ENCODE results near the gene ZNF562. TPM values are rescaled to one million over a fixed set of nuclear protein-coding genes. Genes with fewer than 3 reads are reported as not detected.
"Not testable (repeated sequence)": the region's sequence is repeated elsewhere in the genome, so short reads cannot be mapped to it uniquely, and the experiment has no call there.

ZNF562 gene
- total and polyA plus RNA-seq, 2 of the 4 experiments (the other 2 are of a cell fraction) = 5.2 to 43.7 TPM

DNA sequence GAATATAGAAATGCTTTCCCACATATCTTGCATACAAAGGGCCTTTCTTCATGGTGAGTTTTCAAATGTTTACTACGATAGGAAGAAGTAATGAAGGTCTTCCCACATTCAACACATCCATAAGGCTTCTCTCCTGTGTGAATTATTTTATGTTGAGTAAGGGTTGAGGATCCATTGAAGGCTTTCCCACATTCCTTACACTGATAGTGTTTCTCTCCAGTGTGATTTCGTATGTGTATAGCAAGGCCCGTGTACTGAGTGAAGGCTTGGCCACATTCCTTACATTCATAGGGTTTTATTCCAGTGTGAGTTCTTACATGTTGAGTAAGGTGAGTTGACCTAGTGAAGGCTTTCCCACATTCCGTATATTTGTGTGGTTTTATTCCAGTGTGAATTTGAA lies 15.4 kb upstream of the ZNF562 start:
- H2AK9ac ChIP-seq (replicated peaks; ENCODE audit: low read depth, low read length, poor library complexity); DNase-seq; H4K20me1 ChIP-seq (ENCODE audit: insufficient read depth, low read length); H3K9me3 ChIP-seq (ENCODE audit: control insufficient read depth, insufficient read depth, low read length); H3K4me1 ChIP-seq (ENCODE audit: control insufficient read depth, insufficient read depth, low read length); CTCF ChIA-PET; H3K56ac ChIP-seq (ENCODE audit: extremely low read depth, insufficient read depth, low read length); in situ Hi-C loops (cut with MboI; ENCODE audit: low sequenced_read_pairs); H2AK5ac ChIP-seq (ENCODE audit: low read depth, low read length); H2BK5ac ChIP-seq (ENCODE audit: low read depth, low read length, poor library complexity, severe bottlenecking); H2BK20ac ChIP-seq (ENCODE audit: low read depth, low read length); H3K27me3 ChIP-seq (ENCODE audit: control insufficient read depth, insufficient read depth, low read length); H3K23ac ChIP-seq (ENCODE audit: low read depth, low read length); ATAC-seq (ENCODE audit: low read depth); BruUV-seq (replicated peaks); dilution Hi-C loops (cut with HindIII; ENCODE audit: low sequenced_read_pairs, unreplicated experiment); H3K4me3 ChIP-seq (ENCODE audit: insufficient read depth, low read depth, low read length); H4K8ac ChIP-seq (ENCODE audit: low read depth in 2 of 2, low read length in 2 of 2); H3K9ac ChIP-seq (ENCODE audit: low read depth, low read length); intact Hi-C loops (cut with micrococcal nuclease); H2BK15ac ChIP-seq (ENCODE audit: low read depth, low read length); H3K18ac ChIP-seq (ENCODE audit: low read depth, low read length); POLR2A ChIA-PET (ENCODE audit: unreplicated experiment); H3K79me1 ChIP-seq (ENCODE audit: low read depth in 1 of 2, low read length in 2 of 2); H4K5ac ChIP-seq (ENCODE audit: low read depth, low read length); H3K9me1 ChIP-seq (ENCODE audit: insufficient read depth, low read length); H4K91ac ChIP-seq (ENCODE audit: insufficient read depth, low read depth, low read length); H3K4me2 ChIP-seq (ENCODE audit: low read depth, low read length); H3K36me3 ChIP-seq (ENCODE audit: control insufficient read depth, insufficient read depth, low read length); H2BK120ac ChIP-seq (ENCODE audit: low read depth, low read length); H3K27ac ChIP-seq (ENCODE audit: insufficient read depth, low read length); H3K4ac ChIP-seq (ENCODE audit: low read depth, low read length); H2AFZ ChIP-seq (replicated peaks; ENCODE audit: low read length, poor library complexity); H3K14ac ChIP-seq (replicated peaks; ENCODE audit: low read depth, low read length): not testable (repeated sequence)
- WGBS, 2 experiments (ENCODE audit: extremely low coverage in 2 of 2, insufficient read length in 1 of 2) = no CpG with 5 or more reads among the region's 4 CpGs

DNA sequence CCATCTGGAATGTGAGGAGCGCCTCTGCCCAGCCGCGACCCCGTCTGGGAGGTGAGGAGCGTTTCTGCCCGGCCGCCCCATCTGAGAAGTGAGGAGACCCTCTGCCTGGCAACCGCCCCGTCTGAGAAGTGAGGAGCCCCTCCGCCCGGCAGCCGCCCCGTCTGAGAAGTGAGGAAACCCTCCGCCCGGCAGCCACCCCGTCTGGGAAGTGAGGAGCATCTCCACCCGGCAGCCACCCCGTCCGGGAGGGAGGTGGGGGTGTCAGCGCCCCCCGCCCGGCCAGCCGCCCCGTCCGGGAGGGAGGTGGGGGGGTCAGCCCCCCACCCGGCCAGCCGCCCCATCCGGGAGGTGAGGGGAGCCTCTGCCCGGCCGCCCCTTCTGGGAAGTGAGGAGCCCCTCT lies 5.1 kb upstream of the ZNF562 start:
- DNase-seq; CTCF ChIA-PET; H4K20me1 ChIP-seq (ENCODE audit: insufficient read depth, low read length); H3K9me3 ChIP-seq (ENCODE audit: control insufficient read depth, insufficient read depth, low read length); H3K36me3 ChIP-seq (ENCODE audit: control insufficient read depth, insufficient read depth, low read length); H3K27me3 ChIP-seq (ENCODE audit: control insufficient read depth, insufficient read depth, low read length); H3K4me1 ChIP-seq (ENCODE audit: control insufficient read depth, insufficient read depth, low read length); H3K4me3 ChIP-seq (ENCODE audit: insufficient read depth, low read depth, low read length); H2BK15ac ChIP-seq (ENCODE audit: low read depth, low read length); H2BK120ac ChIP-seq (ENCODE audit: low read depth, low read length); in situ Hi-C loops (cut with MboI; ENCODE audit: low sequenced_read_pairs); H2AK9ac ChIP-seq (replicated peaks; ENCODE audit: low read depth, low read length, poor library complexity); H3K4ac ChIP-seq (ENCODE audit: low read depth, low read length); H3K18ac ChIP-seq (ENCODE audit: low read depth, low read length); H4K91ac ChIP-seq (ENCODE audit: insufficient read depth, low read depth, low read length); POLR2A ChIA-PET (ENCODE audit: unreplicated experiment); H3K79me1 ChIP-seq (ENCODE audit: low read depth in 1 of 2, low read length in 2 of 2); H2AK5ac ChIP-seq (ENCODE audit: low read depth, low read length); dilution Hi-C loops (cut with HindIII; ENCODE audit: low sequenced_read_pairs, unreplicated experiment); intact Hi-C loops (cut with micrococcal nuclease); H3K14ac ChIP-seq (replicated peaks; ENCODE audit: low read depth, low read length); H4K5ac ChIP-seq (ENCODE audit: low read depth, low read length); H3K9me1 ChIP-seq (ENCODE audit: insufficient read depth, low read length); H3K23ac ChIP-seq (ENCODE audit: low read depth, low read length); H2AFZ ChIP-seq (replicated peaks; ENCODE audit: low read length, poor library complexity); BruUV-seq (replicated peaks); H3K4me2 ChIP-seq (ENCODE audit: low read depth, low read length); ATAC-seq (ENCODE audit: low read depth); H2BK5ac ChIP-seq (ENCODE audit: low read depth, low read length, poor library complexity, severe bottlenecking); H3K56ac ChIP-seq (ENCODE audit: extremely low read depth, insufficient read depth, low read length); H3K9ac ChIP-seq (ENCODE audit: low read depth, low read length); H2BK20ac ChIP-seq (ENCODE audit: low read depth, low read length); H3K27ac ChIP-seq (ENCODE audit: insufficient read depth, low read length); H4K8ac ChIP-seq (ENCODE audit: low read depth in 2 of 2, low read length in 2 of 2): not testable (repeated sequence)
- WGBS, 2 experiments (ENCODE audit: extremely low coverage in 2 of 2, insufficient read length in 1 of 2) = 80% methylated on average over 1 of the region's 30 CpGs; no CpG with 5 or more reads in 1 of the 2 experiments
